Measurements from ENCODE around the gene TMEM115. TPM values are rescaled to one million over a fixed set of nuclear protein-coding genes. Genes with fewer than 3 reads are reported as not detected.

TMEM115 gene
- total RNA-seq, 1 experiment from 2014 or later, result 56.6 TPM

DNA sequence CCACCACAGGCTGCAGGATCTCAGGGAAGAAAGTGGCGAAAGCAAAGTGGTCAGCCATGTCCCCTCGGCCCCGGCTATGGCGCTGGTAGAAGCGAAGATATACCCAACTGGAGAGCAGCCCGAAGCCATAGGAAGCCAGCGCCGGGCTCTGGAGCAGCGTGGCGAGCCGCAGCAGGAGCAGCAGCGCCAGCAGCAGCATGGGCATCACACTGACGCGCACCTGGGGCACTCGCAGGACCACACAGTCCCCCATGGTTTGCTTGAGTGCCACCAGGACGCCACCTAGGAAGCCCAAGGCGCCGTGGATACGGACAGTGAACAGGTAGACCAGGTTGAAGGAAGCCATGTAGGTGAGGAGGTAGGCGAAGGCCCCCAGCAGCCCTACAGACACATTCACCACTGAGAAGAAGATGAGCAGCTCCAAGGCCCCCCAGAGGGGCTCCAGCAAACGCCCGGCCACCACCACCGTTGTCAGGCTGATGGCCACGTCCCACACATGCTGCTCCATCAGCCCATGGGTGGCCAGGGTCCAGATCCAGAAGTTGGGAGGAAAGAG lies 888 bp downstream of the TMEM115 start:
- TF ChIP-seq EZH2 (IDR thresholded peaks at IDR 0.05; ENCODE audit: low read length, unreplicated experiment) (no peak), EZH2phosphoT487 (IDR thresholded peaks at IDR 0.05; ENCODE audit: borderline replicate concordance, low read length) (no peak)
- TF ChIP-seq, protein P1, sequence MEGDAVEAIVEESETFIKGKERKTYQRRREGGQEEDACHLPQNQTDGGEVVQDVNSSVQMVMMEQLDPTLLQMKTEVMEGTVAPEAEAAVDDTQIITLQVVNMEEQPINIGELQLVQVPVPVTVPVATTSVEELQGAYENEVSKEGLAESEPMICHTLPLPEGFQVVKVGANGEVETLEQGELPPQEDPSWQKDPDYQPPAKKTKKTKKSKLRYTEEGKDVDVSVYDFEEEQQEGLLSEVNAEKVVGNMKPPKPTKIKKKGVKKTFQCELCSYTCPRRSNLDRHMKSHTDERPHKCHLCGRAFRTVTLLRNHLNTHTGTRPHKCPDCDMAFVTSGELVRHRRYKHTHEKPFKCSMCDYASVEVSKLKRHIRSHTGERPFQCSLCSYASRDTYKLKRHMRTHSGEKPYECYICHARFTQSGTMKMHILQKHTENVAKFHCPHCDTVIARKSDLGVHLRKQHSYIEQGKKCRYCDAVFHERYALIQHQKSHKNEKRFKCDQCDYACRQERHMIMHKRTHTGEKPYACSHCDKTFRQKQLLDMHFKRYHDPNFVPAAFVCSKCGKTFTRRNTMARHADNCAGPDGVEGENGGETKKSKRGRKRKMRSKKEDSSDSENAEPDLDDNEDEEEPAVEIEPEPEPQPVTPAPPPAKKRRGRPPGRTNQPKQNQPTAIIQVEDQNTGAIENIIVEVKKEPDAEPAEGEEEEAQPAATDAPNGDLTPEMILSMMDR (conservative IDR thresholded peaks at IDR 0.05; ENCODE audit: low read depth, low read length), result 0 out of 2 replicates have a peak, but pooled peaks have one; percentile 11
- peaks cover 32% of the 10 kb centered on the region for H3K4me1 ChIP-seq (ENCODE audit: insufficient read depth, low read length)
- peak overlapping the region; percentile 93 for H3K4me2 ChIP-seq (ENCODE audit: low read length)
- peaks cover 59% of the 10 kb centered on the region for H3K79me2 ChIP-seq (ENCODE audit: low read length)
- ATAC-seq (no peak), DNase-seq (no peak)
- no peaks in the 10 kb centered on the region for H3K9me2 ChIP-seq (replicated peaks; ENCODE audit: low read length)
- ChIA-PET CTCF (no interaction called here), POLR2A (ENCODE audit: unreplicated experiment) (no interaction called here)
- H3K27ac ChIP-seq (ENCODE audit: low read length), result peak overlapping the region; percentile 39; the same call in 1 of the 2 replicates
- peaks cover 30% of the 10 kb centered on the region for H3K36me3 ChIP-seq (ENCODE audit: low read depth, low read length)
- peak overlapping the region; percentile 94 for H3K9ac ChIP-seq (ENCODE audit: low read length)
- 0 out of 2 replicates have a peak overlapping the region, but pooled peaks have one; percentile 80 for H2AFZ ChIP-seq (ENCODE audit: low read length)
- H3K9me3 ChIP-seq (ENCODE audit: low read length), result no peaks in the 10 kb centered on the region
- H3K4me3 ChIP-seq (ENCODE audit: low read length), result peak overlapping the region; percentile 85
- intact Hi-C loops (cut with micrococcal nuclease), result no loop called here
- H4K20me1 ChIP-seq (ENCODE audit: low read length), result peaks cover 36% of the 10 kb centered on the region
- TSS peak; percentile 1 for BruUV-seq (replicated peaks)
- H3K27me3 ChIP-seq (ENCODE audit: low read length), result no peaks in the 10 kb centered on the region
- no peaks in the 10 kb centered on the region for H3F3A ChIP-seq (ENCODE audit: low read length, unreplicated experiment)

DNA sequence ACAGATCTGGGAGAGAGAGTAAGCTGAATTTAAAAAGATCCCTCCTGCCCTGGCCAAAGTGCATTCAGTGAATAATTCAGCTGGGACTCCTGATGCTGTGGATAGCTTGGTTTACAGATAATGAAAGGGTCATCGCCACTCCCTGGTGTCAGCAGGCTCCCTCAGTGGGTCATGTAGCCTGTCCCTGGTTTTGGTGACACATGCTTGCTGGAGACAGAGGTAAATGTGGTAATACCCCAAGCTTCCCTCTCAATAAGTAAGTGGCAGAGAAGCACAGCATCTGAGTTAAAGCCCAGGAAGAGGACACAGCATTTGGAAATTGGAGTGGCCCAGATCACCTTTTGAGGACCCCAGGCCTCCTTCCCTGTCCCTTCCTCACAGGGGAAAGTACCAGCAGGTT lies 1.8 kb downstream of the TMEM115 start:
- no TSS peak for BruUV-seq (replicated peaks)
- intact Hi-C loops (cut with micrococcal nuclease), result no loop called here

More for the DNA sequence above, 1.8 kb downstream of the TMEM115 start:
- no peaks in the 10 kb centered on the region for H3K9me2 ChIP-seq (replicated peaks; ENCODE audit: low read length)
- H2AFZ ChIP-seq (ENCODE audit: low read length), result no peak overlapping the region
- peak overlapping the region; percentile 85 for H3K4me3 ChIP-seq (ENCODE audit: low read length)
- POLR2A ChIA-PET (ENCODE audit: unreplicated experiment), result interaction anchor here (0.6 kb wide), 1 partner anchor 1520 kb away, joined by 9 read pairs; no protein-coding TSS in a partner anchor
- peaks cover 63% of the 10 kb centered on the region for H3K79me2 ChIP-seq (ENCODE audit: low read length)
- peak overlapping the region; percentile 93 for H3K4me2 ChIP-seq (ENCODE audit: low read length)
- DNase-seq (no peak), ATAC-seq (no peak)
- peaks cover 34% of the 10 kb centered on the region for H3K36me3 ChIP-seq (ENCODE audit: low read depth, low read length)
- CTCF ChIA-PET, result interaction anchor here (1.3 kb wide), 1 partner anchor 185 kb away, joined by 4 read pairs; no protein-coding TSS in a partner anchor
- H3K9me3 ChIP-seq (ENCODE audit: low read length), result no peaks in the 10 kb centered on the region
- no peak for TF ChIP-seq EZH2 (IDR thresholded peaks at IDR 0.05; ENCODE audit: low read length, unreplicated experiment)
- TF ChIP-seq, protein P1 (conservative IDR thresholded peaks at IDR 0.05; ENCODE audit: low read depth, low read length), result no peak
- no peak for TF ChIP-seq EZH2phosphoT487 (IDR thresholded peaks at IDR 0.05; ENCODE audit: borderline replicate concordance, low read length)
- no peaks in the 10 kb centered on the region for H3F3A ChIP-seq (ENCODE audit: low read length, unreplicated experiment)
- H3K27me3 ChIP-seq (ENCODE audit: low read length), result no peaks in the 10 kb centered on the region
- H3K27ac ChIP-seq (ENCODE audit: low read length), result no peak overlapping the region
- H3K4me1 ChIP-seq (ENCODE audit: insufficient read depth, low read length), result peaks cover 40% of the 10 kb centered on the region
- H4K20me1 ChIP-seq (ENCODE audit: low read length), result peaks cover 36% of the 10 kb centered on the region
- peak overlapping the region; percentile 94 for H3K9ac ChIP-seq (ENCODE audit: low read length)

Data from PC-3 (cell line).